ENCODE data around the gene GRM4.
"Not testable (repeated sequence)": the region's sequence is repeated elsewhere in the genome, so short reads cannot be mapped to it uniquely, and the experiment has no call there.

The GRM4 gene

GRCh38 chr6:34045771-34046170, 100.1 kb downstream of the GRM4 start:
- DNase-seq (ENCODE audit: low read depth in 2 of 2) = no peak

GRCh38 chr6:34044945-34045595, 100.8 kb downstream of the GRM4 start:
- DNase-seq (ENCODE audit: low read depth in 2 of 2) = no peak

GRCh38 chr6:34043359-34043758, 102.5 kb downstream of the GRM4 start:
- no peak for DNase-seq (ENCODE audit: low read depth in 2 of 2)

- DNase-seq (ENCODE audit: low read depth in 2 of 2) = not testable (repeated sequence)
These were observed 103.9 kb downstream of the GRM4 start for GRCh38 chr6:34041998-34042397.

GRCh38 chr6:34041385-34041784, 104.5 kb downstream of the GRM4 start:
- no peak for DNase-seq (ENCODE audit: low read depth in 2 of 2)

- no peak for DNase-seq (ENCODE audit: low read depth in 2 of 2)
These were observed 105.9 kb downstream of the GRM4 start for GRCh38 chr6:34039943-34040342.

GRCh38 chr6:34037151-34037550, 108.7 kb downstream of the GRM4 start:
- DNase-seq (ENCODE audit: low read depth in 2 of 2) = no peak

GRCh38 chr6:34036357-34037069, 109.4 kb downstream of the GRM4 start:
- no peak for DNase-seq (ENCODE audit: low read depth in 2 of 2)

- DNase-seq (ENCODE audit: low read depth in 2 of 2) = no peak
These were observed 110.1 kb downstream of the GRM4 start for GRCh38 chr6:34035704-34036356.

- no peak for DNase-seq (ENCODE audit: low read depth in 2 of 2)
These were observed 110.7 kb downstream of the GRM4 start for GRCh38 chr6:34035161-34035560.

GRCh38 chr6:34032856-34033255, 113.0 kb downstream of the GRM4 start:
- DNase-seq (ENCODE audit: low read depth in 2 of 2) = no peak

GRCh38 chr6:34031625-34032383, 114.1 kb downstream of the GRM4 start:
- DNase-seq (ENCODE audit: low read depth in 2 of 2) = no peak

GRCh38 chr6:34030831-34031624, 114.9 kb downstream of the GRM4 start:
- DNase-seq (ENCODE audit: low read depth in 2 of 2) = no peak

GRCh38 chr6:34029489-34030280, 116.2 kb downstream of the GRM4 start:
- no peak for DNase-seq (ENCODE audit: low read depth in 2 of 2)

- DNase-seq (ENCODE audit: low read depth in 2 of 2) = no peak
These were observed 117.1 kb downstream of the GRM4 start for GRCh38 chr6:34028691-34029360.

- no peak for DNase-seq (ENCODE audit: low read depth in 2 of 2)
These were observed 117.9 kb downstream of the GRM4 start for GRCh38 chr6:34027939-34028441.

- DNase-seq (ENCODE audit: low read depth in 2 of 2) = peak; percentile 35 to 52
These were observed 118.4 kb downstream of the GRM4 start for GRCh38 chr6:34027445-34027936.

- DNase-seq (ENCODE audit: low read depth in 2 of 2) = no peak
These were observed 120.0 kb downstream of the GRM4 start for GRCh38 chr6:34025861-34026260.

- DNase-seq (ENCODE audit: low read depth in 2 of 2) = no peak
These were observed 120.6 kb downstream of the GRM4 start for GRCh38 chr6:34025112-34025807.
